HCT116 (cell line): ENCODE measurements around the gene ARHGAP33.

Experiments used
- CBX3 ChIP-seq: IDR thresholded peaks from 2 replicates; pipeline ENCODE4 v1.6.1; 2012; ENCODE audit warnings: low read depth
- EGR1 ChIP-seq: IDR thresholded peaks from 2 replicates; pipeline ENCODE4 v1.6.1; 2012; ENCODE audit warnings: low read depth
- EZH2 ChIP-seq: fragments of 200-600 bp; sonication (generic); IDR thresholded peaks from 2 replicates; pipeline ENCODE4 v1.6.1; 2017; ENCODE audit warnings: antibody characterized with exemption, mixed run types
- POLR2A ChIP-seq: IDR thresholded peaks from 2 replicates; pipeline ENCODE4 v1.7.0; 2011; ENCODE audit warnings: borderline replicate concordance; ENCODE audit not compliant: insufficient read depth, insufficient read length; ENCODE audit errors: extremely low read depth
- POLR2AphosphoS5 ChIP-seq: IDR thresholded peaks from 2 replicates; pipeline ENCODE4 v1.6.1; 2011; ENCODE audit warnings: mild to moderate bottlenecking, low read depth, low read length, moderate library complexity
- RAD21 ChIP-seq: IDR thresholded peaks from 2 replicates; pipeline ENCODE4 v1.6.1; 2012; ENCODE audit warnings: low read depth, mild to moderate bottlenecking
- REST ChIP-seq: IDR thresholded peaks from 2 replicates; pipeline ENCODE4 v1.6.1; 2012; ENCODE audit warnings: low read depth
- YY1 ChIP-seq: IDR thresholded peaks from 2 replicates; pipeline ENCODE4 v1.6.1; 2011; ENCODE audit warnings: low read length, low read depth, moderate library complexity, mild to moderate bottlenecking; ENCODE audit not compliant: insufficient replicate concordance; ENCODE audit errors: extremely low read depth
- TF ChIP-seq, protein P1 (sequence below), 3 experiments: fragments of 200-600 bp in 1 of 3; sonication (generic) in 1 of 3; IDR thresholded peaks in 2 of 3; conservative IDR thresholded peaks in 1 of 3; 2 replicates each; pipeline ENCODE4 v1.5.1; 2012 to 2017; ENCODE audit warnings: low read depth in 2 of 3, low read length in 2 of 3, antibody characterized with exemption in 1 of 3, borderline replicate concordance in 1 of 3, control low read depth in 1 of 3, mild to moderate bottlenecking in 1 of 3, mixed read lengths in 1 of 3, mixed run types in 1 of 3, moderate library complexity in 1 of 3; ENCODE audit not compliant: insufficient read depth in 1 of 3

DNA sequence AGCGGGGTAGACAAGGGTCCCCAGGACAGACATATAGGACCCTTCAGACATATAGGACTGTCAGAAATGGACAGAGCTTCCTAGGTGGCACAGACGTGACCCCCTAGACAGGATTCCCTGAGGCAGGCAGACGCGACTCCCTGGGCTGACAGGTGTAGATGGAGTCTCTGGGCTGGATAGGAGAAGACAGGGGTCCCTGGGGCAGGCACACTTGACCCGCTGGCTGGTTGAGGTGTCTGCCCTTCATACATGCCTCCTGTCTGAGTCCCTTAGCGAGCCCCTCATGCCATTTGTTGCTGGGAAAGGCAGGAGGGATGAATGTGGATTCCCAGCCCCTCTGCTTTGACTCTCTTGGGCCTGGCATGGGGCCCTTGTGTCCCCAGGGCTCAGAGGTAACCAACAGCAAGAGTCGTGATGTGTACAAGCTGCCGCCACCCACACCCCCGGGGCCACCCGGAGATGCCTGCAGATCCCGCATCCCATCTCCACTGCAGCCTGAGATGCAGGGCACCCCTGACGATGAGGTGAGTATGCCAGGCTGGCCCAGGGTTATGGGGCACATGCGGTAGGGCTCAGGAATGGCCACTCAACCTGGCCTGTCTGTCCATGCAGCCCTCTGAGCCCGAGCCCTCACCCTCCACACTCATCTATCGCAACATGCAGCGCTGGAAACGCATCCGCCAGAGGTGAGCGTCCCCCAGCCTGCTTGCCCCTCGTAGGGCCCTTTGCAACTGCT is 21.6 kb upstream of the ARHGAP33 start:
- TF ChIP-seq POLR2AphosphoS5: no peak
- no peak for TF ChIP-seq POLR2A
- TF ChIP-seq YY1: no peak
- TF ChIP-seq, protein P1, sequence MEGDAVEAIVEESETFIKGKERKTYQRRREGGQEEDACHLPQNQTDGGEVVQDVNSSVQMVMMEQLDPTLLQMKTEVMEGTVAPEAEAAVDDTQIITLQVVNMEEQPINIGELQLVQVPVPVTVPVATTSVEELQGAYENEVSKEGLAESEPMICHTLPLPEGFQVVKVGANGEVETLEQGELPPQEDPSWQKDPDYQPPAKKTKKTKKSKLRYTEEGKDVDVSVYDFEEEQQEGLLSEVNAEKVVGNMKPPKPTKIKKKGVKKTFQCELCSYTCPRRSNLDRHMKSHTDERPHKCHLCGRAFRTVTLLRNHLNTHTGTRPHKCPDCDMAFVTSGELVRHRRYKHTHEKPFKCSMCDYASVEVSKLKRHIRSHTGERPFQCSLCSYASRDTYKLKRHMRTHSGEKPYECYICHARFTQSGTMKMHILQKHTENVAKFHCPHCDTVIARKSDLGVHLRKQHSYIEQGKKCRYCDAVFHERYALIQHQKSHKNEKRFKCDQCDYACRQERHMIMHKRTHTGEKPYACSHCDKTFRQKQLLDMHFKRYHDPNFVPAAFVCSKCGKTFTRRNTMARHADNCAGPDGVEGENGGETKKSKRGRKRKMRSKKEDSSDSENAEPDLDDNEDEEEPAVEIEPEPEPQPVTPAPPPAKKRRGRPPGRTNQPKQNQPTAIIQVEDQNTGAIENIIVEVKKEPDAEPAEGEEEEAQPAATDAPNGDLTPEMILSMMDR (IDR thresholded peaks at IDR 0.05 in 2 of 3, conservative IDR thresholded peaks at IDR 0.05 in 1 of 3; ENCODE audit: borderline replicate concordance in 1 of 3, insufficient read depth in 1 of 3, low read depth in 2 of 3, low read length in 2 of 3): no peak
- no peak for TF ChIP-seq REST
- TF ChIP-seq RAD21: no peak
- TF ChIP-seq EGR1: no peak
- TF ChIP-seq CBX3: no peak
- TF ChIP-seq EZH2: no peak
